Chondrocyte (in vitro differentiated cells): Measurements from ENCODE around the gene CCAR1. TPM values are rescaled to one million over a fixed set of nuclear protein-coding genes. Genes with fewer than 3 reads are reported as not detected.
"Not testable (repeated sequence)": the region's sequence is repeated elsewhere in the genome, so short reads cannot be mapped to it uniquely, and the experiment has no call there.

ENCODE experiments used
- DNase-seq: peaks from one replicate; pipeline ENCODE4 v3.0.0; 2021; ENCODE audit warnings: mixed read lengths, low spot score
- H3K27ac Mint-ChIP-seq: one replicate; pipeline ENCODE4 v1.8.0; 2021; ENCODE audit warnings: mild to moderate bottlenecking, moderate library complexity, mixed read lengths; ENCODE audit not compliant: unreplicated experiment
- H3K27me3 Mint-ChIP-seq: 2 replicates; pipeline ENCODE4 v1.8.0; 2021; ENCODE audit warnings: low read depth, mixed read lengths
- H3K36me3 Mint-ChIP-seq: 2 replicates; pipeline ENCODE4 v1.8.0; 2021; ENCODE audit warnings: low read depth, mixed read lengths
- H3K4me1 Mint-ChIP-seq: 2 replicates; pipeline ENCODE4 v1.8.0; 2021; ENCODE audit warnings: low read depth, mild to moderate bottlenecking, mixed read lengths
- H3K4me3 Mint-ChIP-seq: one replicate; pipeline ENCODE4 v1.8.0; 2021; ENCODE audit warnings: mild to moderate bottlenecking, moderate library complexity, mixed read lengths; ENCODE audit not compliant: unreplicated experiment
- H3K9me3 Mint-ChIP-seq: 2 replicates; pipeline ENCODE4 v1.8.0; 2021; ENCODE audit warnings: low read depth, mixed read lengths
- microRNA-seq: library from miRNA; unstranded; fragments of <30 nt; microRNA quantifications from one replicate; pipeline ENCODE4 v1.2.0, GENCODE V29; 2020; ENCODE audit warnings: borderline number of aligned reads
- total RNA-seq: library from RNA; stranded (reverse); gene quantifications from 3 replicates; pipeline ENCODE4 v1.2.1, GENCODE V29; 2021
- TF ChIP-seq, protein P1 (sequence below): fragments of 200-600 bp; sonication (generic); IDR thresholded peaks from 2 replicates; pipeline ENCODE4 v1.5.0; 2021; ENCODE audit warnings: antibody characterized with exemption, mild to moderate bottlenecking, moderate library complexity

Gene CCAR1
- total RNA-seq, 1 donor from 2014 or later = 57.6 TPM

DNA sequence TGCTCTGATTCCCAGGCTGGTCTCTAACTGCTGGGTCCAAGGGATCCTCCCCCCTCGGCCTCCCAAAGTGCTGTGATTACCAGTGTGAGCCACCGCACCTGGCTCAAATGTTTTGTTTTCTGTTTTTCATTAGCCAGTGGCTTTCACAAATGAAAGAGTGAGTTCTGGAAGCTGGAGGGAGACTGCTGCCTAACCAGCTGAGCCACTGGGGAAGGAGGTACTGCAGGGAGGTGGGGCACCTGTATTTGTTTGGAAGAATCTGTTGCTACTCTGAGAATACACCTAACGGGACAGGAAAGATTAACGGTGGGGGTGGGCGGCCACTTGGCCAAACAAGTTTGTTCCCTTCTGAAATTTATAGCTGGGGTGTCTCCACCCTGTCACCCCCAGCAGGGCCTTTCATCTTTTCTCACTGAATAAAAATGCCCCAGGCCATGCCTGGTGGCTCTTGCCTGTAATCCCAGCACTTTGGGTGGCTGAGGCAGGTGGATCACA, 111.0 kb downstream of the CCAR1 start:
- no peaks in the 10 kb centered on the region for H3K36me3 Mint-ChIP-seq
- no peak overlapping the region for H3K4me3 Mint-ChIP-seq
- no peak overlapping the region for H3K27ac Mint-ChIP-seq
- H3K9me3 Mint-ChIP-seq = no peaks in the 10 kb centered on the region
- no peaks in the 10 kb centered on the region for H3K4me1 Mint-ChIP-seq
- H3K27me3 Mint-ChIP-seq = no peaks in the 10 kb centered on the region
- TF ChIP-seq, protein P1, sequence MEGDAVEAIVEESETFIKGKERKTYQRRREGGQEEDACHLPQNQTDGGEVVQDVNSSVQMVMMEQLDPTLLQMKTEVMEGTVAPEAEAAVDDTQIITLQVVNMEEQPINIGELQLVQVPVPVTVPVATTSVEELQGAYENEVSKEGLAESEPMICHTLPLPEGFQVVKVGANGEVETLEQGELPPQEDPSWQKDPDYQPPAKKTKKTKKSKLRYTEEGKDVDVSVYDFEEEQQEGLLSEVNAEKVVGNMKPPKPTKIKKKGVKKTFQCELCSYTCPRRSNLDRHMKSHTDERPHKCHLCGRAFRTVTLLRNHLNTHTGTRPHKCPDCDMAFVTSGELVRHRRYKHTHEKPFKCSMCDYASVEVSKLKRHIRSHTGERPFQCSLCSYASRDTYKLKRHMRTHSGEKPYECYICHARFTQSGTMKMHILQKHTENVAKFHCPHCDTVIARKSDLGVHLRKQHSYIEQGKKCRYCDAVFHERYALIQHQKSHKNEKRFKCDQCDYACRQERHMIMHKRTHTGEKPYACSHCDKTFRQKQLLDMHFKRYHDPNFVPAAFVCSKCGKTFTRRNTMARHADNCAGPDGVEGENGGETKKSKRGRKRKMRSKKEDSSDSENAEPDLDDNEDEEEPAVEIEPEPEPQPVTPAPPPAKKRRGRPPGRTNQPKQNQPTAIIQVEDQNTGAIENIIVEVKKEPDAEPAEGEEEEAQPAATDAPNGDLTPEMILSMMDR = no peak
- DNase-seq = no peak

DNA sequence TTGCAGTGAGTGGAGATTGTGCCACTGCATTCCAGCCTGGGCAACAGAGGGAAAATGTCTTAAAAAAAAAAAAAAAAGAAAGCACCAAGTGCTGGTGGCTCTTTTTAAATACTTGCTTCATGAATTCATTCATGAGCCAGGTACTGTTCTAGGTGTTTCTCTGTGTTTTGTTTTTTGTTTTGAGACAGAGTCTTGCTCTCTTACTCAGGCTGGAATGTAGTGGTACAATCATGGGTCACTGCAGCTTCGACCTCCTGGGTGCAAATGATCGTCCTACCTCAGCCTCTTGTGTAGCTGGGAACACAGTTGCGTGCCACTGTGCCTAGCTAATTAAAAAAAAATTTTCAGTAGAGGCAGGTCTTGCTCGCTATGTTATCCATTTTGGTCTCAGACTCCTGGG, 111.6 kb downstream of the CCAR1 start:
- DNase-seq = no peak
- no peaks in the 10 kb centered on the region for H3K4me1 Mint-ChIP-seq
- H3K36me3 Mint-ChIP-seq = no peaks in the 10 kb centered on the region
- TF ChIP-seq, protein P1 = no peak
- H3K27me3 Mint-ChIP-seq = no peaks in the 10 kb centered on the region
- H3K9me3 Mint-ChIP-seq = no peaks in the 10 kb centered on the region
- H3K27ac Mint-ChIP-seq = no peak overlapping the region
- H3K4me3 Mint-ChIP-seq = no peak overlapping the region

DNA sequence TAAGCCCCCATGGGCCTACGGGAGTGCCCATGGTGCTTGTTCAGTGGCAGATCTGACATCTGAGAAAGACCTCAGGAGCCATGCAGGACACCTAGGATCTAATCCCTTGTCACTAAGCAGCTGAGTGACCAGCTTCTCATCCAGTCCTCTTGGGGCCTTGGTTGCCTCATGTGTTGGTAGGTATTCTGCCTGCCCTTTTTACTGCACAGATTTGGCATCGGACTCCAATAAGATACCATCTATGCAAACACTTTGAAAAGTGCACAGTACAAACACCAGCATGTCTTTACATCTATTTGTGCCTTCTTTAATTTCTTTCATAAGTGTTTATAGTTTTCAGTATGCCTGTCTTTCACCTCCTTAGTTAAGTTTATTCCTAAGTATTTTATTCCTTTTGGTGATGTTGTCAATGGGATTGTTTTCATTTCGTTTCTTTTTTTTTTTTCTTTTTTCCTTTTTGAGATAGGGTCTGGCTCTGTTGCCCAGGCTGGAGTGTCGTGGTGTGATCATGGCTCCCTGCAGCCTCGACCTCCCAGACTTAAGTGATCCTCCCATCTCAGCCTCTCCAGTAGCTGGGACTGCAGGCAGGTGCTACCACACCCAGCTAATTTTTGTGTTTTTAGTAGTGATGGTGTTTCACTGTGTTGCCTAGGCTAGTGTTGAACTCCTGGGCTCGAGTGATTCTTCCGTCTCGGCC, 116.7 kb downstream of the CCAR1 start:
- no peak for DNase-seq
- Mint-ChIP-seq H3K27ac (no peak overlapping the region), H3K9me3 (no peaks in the 10 kb centered on the region), H3K27me3 (no peaks in the 10 kb centered on the region), H3K36me3 (no peaks in the 10 kb centered on the region), H3K4me1 (no peaks in the 10 kb centered on the region), H3K4me3 (no peak overlapping the region)
- TF ChIP-seq, protein P1 = no peak

DNA sequence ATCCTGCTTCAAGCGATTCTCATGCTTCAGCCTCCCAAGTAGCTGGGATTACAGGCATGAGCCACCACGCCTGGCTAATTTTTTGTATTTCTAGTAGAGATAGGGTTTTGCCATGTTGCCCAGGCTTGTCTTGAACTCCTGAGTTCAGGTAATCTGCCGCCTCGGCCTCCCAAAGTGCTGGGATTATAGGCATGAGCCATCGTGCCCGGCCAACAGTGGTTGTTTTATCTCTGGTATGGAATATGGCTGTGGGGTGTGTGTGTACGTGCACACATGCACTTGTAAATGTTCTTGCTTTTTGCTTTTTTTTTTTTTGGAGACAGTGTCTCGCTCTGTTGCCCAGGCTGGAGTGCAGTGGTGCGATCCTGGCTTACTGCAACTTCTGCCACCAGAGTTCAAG, 119.6 kb downstream of the CCAR1 start:
- not testable (repeated sequence) for H3K27ac Mint-ChIP-seq, H3K27me3 Mint-ChIP-seq, DNase-seq

More for the DNA sequence above, 119.6 kb downstream of the CCAR1 start:
- H3K4me1 Mint-ChIP-seq, H3K4me3 Mint-ChIP-seq, H3K36me3 Mint-ChIP-seq, H3K9me3 Mint-ChIP-seq: not testable (repeated sequence)

Small RNA genes lying within 50 kb of the gene (microRNA-seq; reads per million reads assigned to microRNA genes)
- not detected for gene MIR1254-1

Other genes with a start within 250 kb of the CCAR1 start
- gene DNA2, start 249.3 kb upstream of the CCAR1 start, total RNA-seq = 2.9 to 10.2 TPM (median 6.8 TPM) in 3 replicates
- gene SLC25A16, start 193.7 kb upstream of the CCAR1 start, total RNA-seq = 22.9 to 29.8 TPM (median 27.3 TPM) in 3 replicates
- 9.7 to 17.8 TPM (median 9.9 TPM) in 3 replicates for gene TET1, start 160.9 kb upstream of the CCAR1 start, total RNA-seq
- gene STOX1, start 106.3 kb downstream of the CCAR1 start, total RNA-seq = 0.97 to 1.9 TPM (median 1.1 TPM) in 3 replicates
- 34.7 to 37.9 TPM (median 35.9 TPM) in 3 replicates for gene DDX50, start 180.1 kb downstream of the CCAR1 start, total RNA-seq
- 52.9 to 58.5 TPM (median 55.8 TPM) in 3 replicates for gene DDX21, start 234.9 kb downstream of the CCAR1 start, total RNA-seq